Panc1 (cell line): ENCODE results near the gene CRHBP. TPM values are rescaled to one million over a fixed set of nuclear protein-coding genes. Genes with fewer than 3 reads are reported as not detected.

ENCODE experiments used
- ATAC-seq: fragments of 200-7000 bp; cut with Tn5 transposase; 2 replicates; pipeline ENCODE4 v1.9.1; 2020; ENCODE audit warnings: mild to moderate bottlenecking, moderate library complexity
- BruUV-seq: library from RNA; stranded (reverse); fragments of 400-500 nt; replicated peaks from 2 replicates; lab custom pipeline; 2021; lab: Mats Ljungman, UMichigan
- CTCF ChIA-PET: fragments of 300-600 bp; sonication (Branson Sonifier 250); formaldehyde crosslinking; loops from one replicate; lab custom pipeline; 2022; ENCODE audit warnings: antibody characterized with exemption; lab: Charles Lee
- POLR2A ChIA-PET: fragments of 300-600 bp; sonication (Branson Sonifier 250); formaldehyde crosslinking; loops from one replicate; lab custom pipeline; 2022; ENCODE audit warnings: antibody characterized with exemption; lab: Charles Lee
- DNase-seq: peaks from one replicate; pipeline ENCODE4 v3.0.0-alpha.2; 2010; ENCODE audit warnings: low read depth, low spot score
- H3K27ac ChIP-seq: 2 replicates; pipeline ENCODE4 v1.5.1; 2011; ENCODE audit warnings: mild to moderate bottlenecking, low read length, inconsistent platforms
- H3K27me3 ChIP-seq: fragments of 200-500 bp; sonication (Bioruptor generic); 2 replicates; pipeline ENCODE4 v1.6.0; 2014; ENCODE audit warnings: low read length, inconsistent platforms; ENCODE audit not compliant: control insufficient read depth, insufficient read depth
- H3K36me3 ChIP-seq: fragments of 200-500 bp; sonication (Bioruptor generic); 2 replicates; pipeline ENCODE4 v1.5.1; 2014; ENCODE audit warnings: inconsistent platforms, mild to moderate bottlenecking, low read length, moderate library complexity; ENCODE audit not compliant: control insufficient read depth, insufficient read depth
- H3K4me1 ChIP-seq: 2 replicates; pipeline ENCODE4 v1.5.1; 2011; ENCODE audit warnings: inconsistent platforms, mild to moderate bottlenecking, low read length, moderate library complexity; ENCODE audit not compliant: control insufficient read depth, insufficient read depth
- H3K4me3 ChIP-seq, 2 experiments: 2 replicates each; pipeline ENCODE4 v1.5.1; 2011 to 2012; ENCODE audit warnings: low read depth in 2 of 2, low read length in 2 of 2, mild to moderate bottlenecking in 2 of 2, inconsistent platforms in 1 of 2, moderate library complexity in 1 of 2
- H3K9me3 ChIP-seq: fragments of 200-500 bp; sonication (Bioruptor generic); 2 replicates; pipeline ENCODE4 v1.5.1; 2014; ENCODE audit warnings: low read depth, mild to moderate bottlenecking, inconsistent platforms, low read length, moderate library complexity; ENCODE audit not compliant: control insufficient read depth, insufficient read depth
- CTCF ChIP-seq: fragments of 450-650 bp; IDR thresholded peaks from 2 replicates; pipeline ENCODE4 v1.5.1; 2017; ENCODE audit warnings: mild to moderate bottlenecking
- POLR2AphosphoS5 ChIP-seq: IDR thresholded peaks from 2 replicates; pipeline ENCODE4 v1.6.1; 2012; ENCODE audit warnings: mild to moderate bottlenecking, low read depth, low read length, moderate library complexity
- REST ChIP-seq, 2 experiments: IDR thresholded peaks; 2 replicates each; pipeline ENCODE4 v1.6.1; 2011 to 2012; ENCODE audit warnings: low read depth in 2 of 2, control low read depth in 1 of 2, low read length in 1 of 2, mild to moderate bottlenecking in 1 of 2, moderate library complexity in 1 of 2; ENCODE audit not compliant: insufficient read depth in 1 of 2
- SIN3A ChIP-seq: IDR thresholded peaks from 2 replicates; pipeline ENCODE4 v1.6.1; 2012; ENCODE audit warnings: low read depth, mild to moderate bottlenecking, low read length, moderate library complexity, borderline replicate concordance; ENCODE audit not compliant: insufficient read depth
- TCF7L2 ChIP-seq: IDR thresholded peaks from 2 replicates; pipeline ENCODE4 v1.6.1; 2011; ENCODE audit warnings: mild to moderate bottlenecking, low read depth, low read length, inconsistent platforms
- in situ Hi-C: cut with HindIII; loops from 2 replicates; pipeline ENCODE4 v1.10.0; 2016; ENCODE audit warnings: low sequenced_read_pairs, low pct_unique_long_range_greater_than_20kb
- intact Hi-C: fragments of 100-400 bp; cut with micrococcal nuclease; formaldehyde crosslinking; loops from one replicate; pipeline ENCODE4 v1.10.0; 2022; ENCODE audit not compliant: unreplicated experiment
- total RNA-seq: library from RNA; stranded (reverse); gene quantifications from one replicate; pipeline ENCODE4 v1.2.1, GENCODE V29; 2021; ENCODE audit not compliant: unreplicated experiment

Gene CRHBP
- total RNA-seq, 1 experiment from 2014 or later = 0.10 TPM

GRCh38 chr5:77010243-77010642 lies 57.4 kb downstream of the CRHBP start:
- DNase-seq (no peak), ATAC-seq (no peak)
- Histone ChIP-seq H3K36me3 (no peaks in the 10 kb centered on the region), H3K4me1 (no peaks in the 10 kb centered on the region), H3K4me3 (no peak overlapping the region), H3K9me3 (no peaks in the 10 kb centered on the region), H3K27me3 (no peaks in the 10 kb centered on the region), H3K27ac (no peak overlapping the region)
- intact Hi-C loops = loop anchor here (10.0 kb wide), 1 partner anchor 405 kb away; no protein-coding TSS in a partner anchor
- in situ Hi-C loops = no loop called here
- POLR2A ChIA-PET = no interaction called here
- no TSS peak for BruUV-seq
- CTCF ChIA-PET = no interaction called here
- TF ChIP-seq CTCF (no peak), POLR2AphosphoS5 (no peak), TCF7L2 (no peak), REST (IDR thresholded peaks at IDR 0.05; ENCODE audit: insufficient read depth in 1 of 2, low read depth in 2 of 2, low read length in 1 of 2) (no peak), SIN3A (no peak)

GRCh38 chr5:77011498-77011897 lies 58.7 kb downstream of the CRHBP start:
- no TSS peak for BruUV-seq
- intact Hi-C loops (loop anchor here (10.0 kb wide), 1 partner anchor 407 kb away; no protein-coding TSS in a partner anchor), in situ Hi-C loops (no loop called here)
- Histone ChIP-seq H3K4me1 (no peaks in the 10 kb centered on the region), H3K9me3 (no peaks in the 10 kb centered on the region), H3K27me3 (no peaks in the 10 kb centered on the region), H3K36me3 (no peaks in the 10 kb centered on the region), H3K27ac (no peak overlapping the region), H3K4me3 (no peak overlapping the region)
- ChIA-PET CTCF (no interaction called here), POLR2A (no interaction called here)
- ATAC-seq (no peak), DNase-seq (no peak)
- TF ChIP-seq SIN3A (no peak), REST (IDR thresholded peaks at IDR 0.05; ENCODE audit: insufficient read depth in 1 of 2, low read depth in 2 of 2, low read length in 1 of 2) (no peak), POLR2AphosphoS5 (no peak), TCF7L2 (no peak), CTCF (no peak)
